Ecto neural progenitor cell (in vitro differentiated cells): ENCODE data around the gene TCF12.

Experiments used
- DNase-seq: peaks from one replicate; pipeline ENCODE4 v3.0.0-alpha.2; 2018; ENCODE audit warnings: low spot score

Gene TCF12

GRCh38 chr15:57321973-57322601 is 403.6 kb downstream of the TCF12 start:
- DNase-seq, result no peak

DNA sequence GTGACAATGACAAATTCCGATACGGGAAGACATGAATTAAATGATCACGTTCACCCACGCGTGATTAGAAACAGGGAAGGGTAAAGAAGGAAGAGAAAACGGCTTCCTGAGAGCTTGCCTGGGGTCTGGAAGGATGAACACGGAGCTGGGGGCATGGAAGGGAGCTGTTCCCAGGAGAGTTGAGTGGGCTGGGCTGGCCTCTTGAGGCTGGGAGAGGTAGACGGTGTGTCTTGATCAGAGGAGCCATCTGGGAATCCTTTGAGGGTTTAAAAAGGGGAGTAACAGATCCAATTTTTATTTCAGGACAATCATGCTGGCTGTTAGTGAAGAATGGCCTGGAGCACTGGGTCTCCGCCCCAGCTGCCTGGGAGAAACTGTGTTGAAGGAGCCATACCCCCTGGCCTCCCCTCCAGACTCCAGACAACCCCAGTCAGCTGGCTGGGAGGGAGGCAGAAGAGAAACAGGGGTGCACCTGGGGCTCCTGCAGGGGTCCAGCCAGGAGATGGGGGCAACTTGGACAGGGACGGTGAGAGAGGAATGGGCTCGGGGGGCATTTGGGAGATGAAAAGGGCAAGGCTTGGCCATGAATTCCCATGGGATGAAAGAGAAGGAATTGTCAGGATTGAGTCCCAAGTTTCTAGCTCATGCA is 404.3 kb downstream of the TCF12 start:
- no peak for DNase-seq

- DNase-seq, result no peak
Observed at GRCh38 chr15:57323299-57323805, 404.9 kb downstream of the TCF12 start.

DNA sequence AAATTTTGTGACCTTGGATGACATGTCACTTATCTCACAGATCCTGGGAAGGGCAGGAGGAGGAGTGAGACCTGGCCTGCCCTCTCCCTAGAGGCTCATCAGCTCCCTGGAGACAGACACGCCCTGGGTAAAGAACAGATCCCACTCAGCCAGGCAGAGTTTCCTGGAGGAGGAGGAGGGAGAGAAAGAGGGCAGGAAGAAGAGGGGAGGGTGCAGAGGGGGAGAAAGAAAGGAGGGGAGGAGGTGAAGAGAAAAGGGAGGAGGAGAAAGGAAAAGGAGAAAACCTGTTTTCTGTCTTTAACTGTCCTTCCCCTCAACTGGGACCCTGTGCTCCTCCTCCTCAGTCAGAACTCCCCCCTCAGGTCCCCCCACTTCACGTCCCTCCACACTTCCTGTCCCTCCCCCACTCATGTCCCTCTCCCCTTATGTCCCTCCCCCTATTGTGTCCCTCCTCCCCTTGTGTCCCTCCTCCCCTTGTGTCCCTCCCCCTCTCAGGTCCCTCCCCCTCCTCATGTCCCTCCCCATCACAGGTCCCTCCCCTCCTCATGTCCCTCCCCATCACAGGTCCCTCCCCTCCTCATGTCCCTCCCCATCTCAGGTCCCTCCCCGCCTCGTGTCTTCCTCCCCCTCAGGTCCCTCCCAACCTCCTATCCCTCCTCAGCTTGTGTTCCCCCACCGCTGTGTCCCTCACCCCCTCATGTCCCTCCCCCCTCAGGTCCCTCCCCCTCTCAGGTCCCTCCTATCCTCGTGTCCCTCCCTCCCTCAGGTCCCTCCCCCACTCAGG is 405.6 kb downstream of the TCF12 start:
- no peak for DNase-seq

- DNase-seq, result no peak
Observed at GRCh38 chr15:57324590-57324890, 406.1 kb downstream of the TCF12 start.

- DNase-seq, result no peak
Observed at GRCh38 chr15:57324944-57325679, 406.7 kb downstream of the TCF12 start.

- no peak for DNase-seq
Observed at GRCh38 chr15:57326196-57326595, 407.8 kb downstream of the TCF12 start.

GRCh38 chr15:57327985-57328471 is 409.6 kb downstream of the TCF12 start:
- DNase-seq, result no peak

DNA sequence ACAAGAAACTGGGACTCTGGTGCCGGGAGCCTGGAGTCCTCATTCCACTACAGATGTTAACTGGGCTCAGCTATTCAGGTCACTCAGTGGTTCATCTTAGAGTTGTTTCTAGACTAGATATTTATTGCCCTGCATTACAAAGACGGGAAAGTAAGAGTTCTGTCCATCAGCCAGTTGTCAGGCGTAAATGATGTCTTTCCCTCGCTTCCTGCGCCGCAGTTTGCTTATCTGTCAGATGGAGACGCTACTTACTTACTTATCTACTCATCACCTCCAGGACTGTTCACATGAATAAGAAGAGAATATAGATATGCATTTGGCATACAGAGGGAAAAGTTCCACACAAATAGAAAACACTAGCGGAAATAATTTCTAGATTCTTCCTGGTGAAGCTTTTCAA is 410.0 kb downstream of the TCF12 start:
- DNase-seq, result no peak

- DNase-seq, result no peak
Observed at GRCh38 chr15:57328897-57329296, 410.5 kb downstream of the TCF12 start.

DNA sequence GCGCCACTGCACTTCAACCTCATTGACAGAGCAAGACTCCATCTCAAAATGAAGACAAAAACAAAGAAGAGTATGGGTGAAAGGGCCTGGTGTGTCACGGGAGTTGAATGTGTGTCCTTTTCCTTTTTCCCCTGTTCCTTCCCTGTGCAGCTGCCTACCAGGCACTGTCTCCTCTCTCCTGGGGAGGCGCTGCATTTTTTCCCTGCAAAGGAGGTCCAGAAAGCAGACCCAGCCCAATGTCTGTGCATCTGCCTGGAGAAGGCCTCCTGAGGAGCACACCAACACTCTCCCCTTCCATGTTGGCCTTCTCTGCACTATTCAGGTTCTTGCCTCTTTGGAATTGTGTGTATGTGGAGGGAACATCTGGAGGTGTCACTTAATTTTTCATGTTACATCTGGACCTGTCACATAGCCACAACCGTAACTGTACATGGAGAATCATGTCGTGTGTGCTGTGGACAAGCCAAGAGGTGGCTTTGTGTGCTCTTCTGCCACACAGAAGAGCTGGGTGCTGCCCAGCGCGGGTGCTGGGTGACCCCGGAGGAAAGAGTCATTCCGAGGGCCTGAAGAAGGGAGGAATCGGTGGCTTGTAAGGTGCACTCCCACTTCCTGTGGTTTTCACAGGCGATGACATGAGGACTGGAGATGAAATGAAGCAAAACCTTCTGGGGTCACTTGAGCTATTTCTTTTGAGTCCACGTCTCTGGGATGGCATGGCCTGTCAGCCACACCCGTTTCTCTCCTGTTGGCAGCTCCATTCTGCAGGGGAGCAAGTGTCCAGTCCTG is 411.3 kb downstream of the TCF12 start:
- no peak for DNase-seq

DNA sequence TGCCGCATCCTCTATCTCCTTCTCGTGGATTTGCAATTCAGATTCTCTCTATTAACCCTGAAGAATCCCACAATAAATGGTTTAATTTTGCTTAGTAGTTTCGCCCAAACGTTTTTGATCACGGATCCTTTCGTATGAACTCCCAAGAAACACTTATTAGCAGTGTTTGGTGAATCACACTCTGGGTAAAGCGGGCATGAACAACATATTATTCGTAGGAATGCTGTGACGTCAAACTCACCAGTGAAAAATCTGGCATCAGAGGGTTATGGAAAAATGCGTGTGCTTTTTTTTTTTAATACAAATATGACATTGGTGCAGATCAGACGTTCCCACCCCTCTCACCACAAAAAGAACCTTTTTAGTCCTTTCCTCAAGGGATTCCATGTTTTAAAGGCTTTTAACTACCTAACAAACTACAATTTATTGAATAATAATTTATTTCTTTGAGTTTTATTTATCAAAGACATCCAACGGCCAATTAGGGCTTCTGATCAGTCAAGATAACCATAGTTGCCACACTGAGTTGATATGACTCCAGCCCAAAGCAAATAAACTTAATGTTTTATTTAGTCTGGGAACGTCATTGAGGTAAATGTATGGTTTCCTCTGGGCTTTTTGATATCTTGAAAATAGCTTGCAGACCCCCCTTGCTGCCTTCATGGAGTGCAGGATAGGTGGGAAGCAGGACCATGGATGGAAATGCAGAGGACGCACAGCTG is 412.3 kb downstream of the TCF12 start:
- no peak for DNase-seq

GRCh38 chr15:57332326-57332725 is 413.9 kb downstream of the TCF12 start:
- DNase-seq, result no peak

- DNase-seq, result no peak
Observed at GRCh38 chr15:57333487-57333886, 415.0 kb downstream of the TCF12 start.

- DNase-seq, result no peak
Observed at GRCh38 chr15:57334257-57334656, 415.8 kb downstream of the TCF12 start.

GRCh38 chr15:57335293-57335715 is 416.9 kb downstream of the TCF12 start:
- no peak for DNase-seq

- DNase-seq, result no peak
Observed at GRCh38 chr15:57335719-57336118, 417.3 kb downstream of the TCF12 start.

DNA sequence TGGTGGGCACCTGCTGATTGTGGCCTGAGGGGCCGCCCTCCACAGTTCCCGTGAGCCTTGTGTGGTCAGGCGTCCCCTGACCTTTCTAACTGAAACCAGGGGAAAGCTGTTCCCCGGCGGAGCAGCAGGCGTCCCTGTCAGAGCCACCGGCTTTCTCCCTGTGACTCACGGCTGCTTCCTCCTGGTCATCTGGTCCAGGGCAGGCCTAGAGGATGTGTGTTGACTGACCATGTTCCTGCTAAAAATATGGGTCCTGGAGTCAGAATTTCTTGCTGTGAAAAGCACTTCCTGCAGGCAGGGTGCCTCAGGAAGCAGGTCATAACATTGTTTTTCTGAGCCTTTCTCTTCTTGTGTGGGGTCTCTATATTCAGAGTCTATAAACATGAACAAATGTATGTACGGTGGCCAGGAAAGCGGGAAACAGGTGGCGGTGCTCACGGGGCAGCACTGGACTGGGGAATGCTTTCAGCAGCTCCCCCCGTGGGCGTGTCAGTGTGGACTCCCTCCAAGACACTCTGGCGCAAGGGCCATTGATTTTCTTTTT is 419.5 kb downstream of the TCF12 start:
- DNase-seq, result no peak

DNA sequence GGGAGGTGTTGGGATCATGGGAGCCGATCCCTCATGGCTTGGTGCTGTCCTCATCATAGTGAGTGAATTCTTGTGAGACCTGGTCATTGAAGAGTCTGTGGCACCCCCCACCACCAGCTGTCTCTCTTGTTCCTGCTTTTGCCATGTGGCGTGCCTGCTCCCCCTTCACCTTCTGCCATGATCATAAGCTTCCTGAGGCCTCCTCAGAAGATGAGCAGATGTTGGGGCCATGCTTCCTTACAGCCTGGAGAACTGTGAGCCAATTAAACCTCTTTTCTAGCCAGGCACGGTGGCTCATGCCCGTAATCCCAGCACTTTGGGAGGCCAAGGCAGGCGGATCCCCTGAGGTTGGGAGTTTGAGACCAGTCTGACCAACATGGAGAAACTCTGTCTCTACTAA is 420.9 kb downstream of the TCF12 start:
- DNase-seq, result no peak
